Measurements from ENCODE around the gene P2RX6.
A peak's percentile ranks its signal among the peaks of the same experiment; 100 is the strongest.
"Not testable (repeated sequence)": the region's sequence is repeated elsewhere in the genome, so short reads cannot be mapped to it uniquely, and the experiment has no call there.

The P2RX6 gene

DNA sequence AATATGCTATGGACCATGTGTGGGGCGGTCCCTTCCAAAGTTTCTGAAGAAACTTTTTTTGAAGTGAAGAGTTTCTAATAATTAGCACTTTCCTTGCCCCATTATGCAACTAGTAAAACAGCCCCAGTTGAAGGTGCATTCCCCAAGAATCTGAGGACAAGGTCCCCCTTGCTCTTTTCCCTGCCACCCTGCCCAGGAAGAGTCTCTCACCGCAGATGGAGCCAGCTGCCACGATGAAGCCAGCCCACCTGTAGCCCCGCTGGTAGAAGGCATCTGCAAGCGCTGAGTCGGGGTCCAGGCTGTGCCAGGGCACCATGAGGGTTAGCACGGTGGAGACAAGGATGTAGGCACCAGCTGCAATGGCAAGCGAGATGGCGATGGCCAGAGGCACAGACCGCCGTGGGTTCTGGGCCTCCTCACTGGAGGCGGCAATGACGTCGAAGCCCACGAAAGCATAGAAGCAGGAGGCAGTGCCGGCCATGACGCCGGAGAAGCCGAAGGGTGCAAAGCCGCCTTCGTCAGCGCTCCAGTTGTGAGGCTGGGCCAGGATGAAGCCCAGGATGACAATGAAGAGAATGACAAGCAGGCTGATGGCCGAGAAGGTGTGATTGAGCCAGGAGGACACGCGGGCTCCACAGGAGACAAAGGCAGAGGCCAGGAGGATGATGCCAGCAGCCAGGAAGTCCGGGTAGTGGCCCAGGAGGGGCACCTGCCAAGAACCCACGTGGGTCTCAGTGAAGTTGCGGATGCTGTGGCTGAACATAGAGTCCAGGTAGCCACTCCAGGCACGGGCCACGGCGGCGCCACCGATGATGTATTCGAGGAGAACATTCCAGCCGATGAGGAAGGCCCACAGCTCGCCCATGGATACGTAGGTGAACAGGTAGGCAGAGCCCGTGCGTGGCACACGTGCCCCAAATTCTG lies 15.9 kb downstream of the P2RX6 start:
- DNase-seq (ENCODE audit: insufficient read length, low spot score) (no peak), FAIRE-seq (no peak)

DNA sequence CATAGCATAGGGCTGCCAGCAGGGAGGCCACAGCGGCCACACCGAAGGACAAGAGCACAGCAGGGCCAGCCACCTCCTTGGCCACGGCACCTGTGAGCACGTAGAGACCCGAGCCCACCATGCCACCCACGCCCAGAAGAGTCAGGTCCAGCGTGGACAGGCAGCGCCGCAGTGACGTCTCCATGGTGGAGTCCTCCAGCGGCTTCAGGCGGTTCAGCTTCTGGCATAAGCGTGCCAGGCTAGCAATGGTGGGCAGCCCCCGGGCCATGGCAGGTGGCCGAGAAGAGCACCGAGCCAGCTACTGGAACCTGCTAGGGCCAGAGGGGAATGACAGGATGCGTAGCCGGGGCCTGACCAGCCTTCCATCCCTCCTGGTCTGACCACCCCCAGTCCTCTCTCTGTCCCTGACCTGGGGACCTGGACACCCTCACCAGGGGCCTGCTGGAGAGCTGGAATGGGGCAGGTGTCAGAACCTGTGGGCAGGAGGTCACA lies 16.6 kb downstream of the P2RX6 start:
- FAIRE-seq (no peak), DNase-seq (ENCODE audit: insufficient read length, low spot score) (no peak)

DNA sequence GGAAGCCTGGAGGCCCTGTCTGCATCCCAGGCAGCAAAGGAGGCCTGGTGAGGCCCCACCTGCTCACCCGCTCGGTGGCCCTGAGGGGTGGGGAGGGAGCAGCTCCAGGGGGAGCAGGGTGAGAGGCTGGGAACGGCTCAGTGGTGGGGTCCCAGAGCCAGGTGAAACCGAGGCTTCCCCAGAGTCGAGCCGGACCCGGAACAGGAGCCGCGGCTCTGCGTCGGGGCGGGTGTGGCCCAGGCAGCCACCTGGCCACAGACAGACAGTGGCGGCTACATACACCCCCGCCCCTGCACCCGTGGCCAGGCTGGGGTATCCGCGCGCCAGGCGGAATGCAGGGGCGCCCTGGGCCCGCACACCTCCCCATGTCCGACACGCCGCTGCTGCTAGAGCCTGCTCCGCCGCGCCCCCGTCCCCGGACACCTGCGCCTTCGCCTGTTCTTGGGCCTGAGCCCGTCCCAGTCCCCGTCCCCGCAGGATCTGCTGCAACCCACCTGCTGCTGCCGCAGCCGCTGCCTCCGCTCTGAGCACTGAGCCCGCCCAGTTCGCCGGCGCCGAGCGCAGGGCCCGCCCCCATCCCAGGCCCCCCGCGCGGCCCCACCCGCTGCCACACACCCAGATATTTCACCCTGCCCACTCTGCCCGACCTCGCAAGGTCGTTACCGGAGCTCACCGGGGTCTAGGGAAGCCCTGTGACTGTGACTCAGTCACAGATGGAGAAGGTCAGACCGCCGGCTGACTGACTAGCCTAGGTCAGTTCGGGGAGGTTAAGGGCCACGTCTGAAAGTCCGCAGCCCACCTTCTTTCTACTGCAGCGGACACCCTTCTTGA lies 17.3 kb downstream of the P2RX6 start, which contains the start of gene SLC7A4:
SLC7A4 (minus strand) TSS at position 525 of the 831 bp plus-strand sequence. CDS start 749 bp downstream, outside the sequence.
- DNase-seq (ENCODE audit: insufficient read length, low spot score) (no peak), FAIRE-seq (no peak)

DNA sequence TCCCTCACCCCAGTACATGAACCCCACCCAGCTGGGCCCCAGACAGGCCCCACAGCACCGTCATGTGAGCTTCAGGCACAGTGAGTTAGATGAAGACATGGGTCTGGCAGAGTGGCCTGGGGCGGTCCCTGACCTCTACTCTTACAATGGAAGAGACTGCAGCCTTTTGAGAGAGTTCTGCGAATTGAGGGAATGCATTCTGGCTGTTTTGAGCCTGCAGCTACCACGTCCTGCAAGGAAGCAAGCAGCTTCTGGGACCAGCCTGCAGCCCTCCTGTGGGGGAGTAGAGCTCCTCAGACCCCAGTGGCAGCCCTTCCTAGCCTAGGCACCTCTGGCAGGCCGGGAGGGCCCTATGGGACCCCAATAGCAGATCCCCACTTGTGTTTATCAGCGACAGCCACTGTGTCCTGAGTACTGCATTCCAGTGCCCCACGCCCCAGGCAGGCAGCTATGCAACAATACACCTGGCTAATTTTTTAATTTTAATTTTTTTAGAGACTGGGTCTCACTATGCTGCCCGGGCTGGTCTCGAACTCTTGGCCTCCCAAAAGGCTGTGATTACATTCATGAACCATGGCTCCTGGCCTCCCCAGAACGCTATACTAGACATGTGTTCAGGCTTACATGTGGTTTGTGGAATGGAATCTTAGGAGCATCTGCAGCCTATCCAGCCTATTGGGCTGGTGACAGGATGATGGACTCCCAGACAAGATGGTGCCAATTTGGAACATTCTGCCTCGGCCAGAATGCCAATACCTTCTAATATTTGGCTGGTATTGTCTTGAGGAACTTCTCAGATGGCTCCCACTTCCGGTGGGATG lies 18.1 kb downstream of the P2RX6 start:
- DNase-seq (ENCODE audit: insufficient read length, low spot score) (no peak), FAIRE-seq (no peak)

DNA sequence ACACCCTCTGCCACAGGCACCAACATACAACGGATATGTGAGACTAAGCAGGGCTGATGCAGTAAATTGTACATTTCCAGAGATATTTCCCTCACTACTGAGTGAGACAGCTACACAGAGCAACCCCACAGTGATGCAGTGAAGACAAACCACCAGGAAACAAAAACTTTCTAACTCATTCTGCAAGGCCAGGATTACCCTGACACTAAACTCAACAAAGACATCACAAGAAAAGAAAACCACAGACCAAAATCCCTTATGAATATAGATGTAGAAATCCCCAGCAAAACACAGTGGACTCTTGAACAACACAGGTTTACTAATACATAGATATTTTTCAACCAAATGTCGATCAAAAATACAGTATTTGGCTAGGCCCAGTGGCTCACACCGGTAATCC lies 18.9 kb downstream of the P2RX6 start:
- DNase-seq (ENCODE audit: insufficient read length, low spot score) (no peak), FAIRE-seq (no peak)

DNA sequence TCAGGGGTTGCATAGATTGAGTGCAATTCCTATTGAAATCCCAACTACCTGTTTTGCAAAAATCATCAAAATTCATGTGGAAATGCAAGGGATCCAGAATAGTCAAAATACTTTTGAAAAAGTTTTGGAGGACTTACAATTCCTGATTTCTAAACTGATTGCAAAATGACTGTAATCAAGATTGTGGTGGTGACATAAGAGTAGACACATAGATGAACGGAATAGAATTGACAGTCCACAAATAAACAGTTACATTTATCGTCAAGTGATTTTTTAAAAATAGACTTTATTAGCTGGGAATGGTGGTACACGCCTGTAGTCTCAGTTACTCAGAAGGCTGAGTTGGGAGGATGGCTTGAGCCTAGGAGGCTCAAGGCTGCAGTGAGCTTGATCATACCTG lies 20.0 kb downstream of the P2RX6 start:
- no peak for DNase-seq (ENCODE audit: insufficient read length, low spot score)
- FAIRE-seq, result no peak

DNA sequence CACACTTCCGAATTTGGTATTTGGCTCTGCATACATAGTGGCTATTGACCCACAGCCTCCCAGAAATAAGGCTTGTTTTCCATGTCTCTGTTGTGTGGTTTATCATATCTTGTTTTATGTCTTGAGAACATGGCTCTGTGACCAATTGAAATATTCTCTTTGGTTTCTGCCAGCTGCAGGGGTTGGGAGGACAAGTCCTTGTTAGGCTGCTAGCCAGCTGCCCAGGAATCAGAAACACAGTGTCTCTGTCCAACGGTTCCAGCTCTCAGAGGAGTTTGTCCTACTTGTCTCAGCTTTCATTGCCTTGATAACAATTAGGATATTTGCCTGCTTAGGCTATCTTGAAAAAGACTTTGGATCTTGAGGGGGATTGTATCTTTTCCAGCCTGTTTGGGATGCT lies 23.4 kb downstream of the P2RX6 start:
- FAIRE-seq (no peak), DNase-seq (ENCODE audit: insufficient read length, low spot score) (no peak)

DNA sequence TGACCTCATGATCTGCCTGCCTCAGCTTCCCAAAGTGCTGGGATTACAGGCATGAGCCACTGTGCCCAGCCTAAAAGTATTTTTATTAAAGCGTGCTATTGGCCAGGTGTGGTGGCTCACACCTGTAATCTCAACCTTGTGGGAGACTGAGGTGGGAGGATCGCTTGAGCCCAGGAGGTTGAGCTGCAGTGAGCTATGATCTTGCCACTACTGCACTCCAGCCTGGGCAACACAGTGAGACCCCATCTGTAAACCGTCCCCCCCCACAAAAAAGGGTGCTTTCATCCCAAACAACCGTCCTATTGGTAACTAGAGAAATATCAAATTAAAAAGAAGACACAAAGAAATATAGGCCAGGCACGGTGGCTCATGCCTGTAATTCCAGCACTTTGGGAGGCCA lies 24.2 kb downstream of the P2RX6 start:
- DNase-seq (ENCODE audit: insufficient read length, low spot score); FAIRE-seq: not testable (repeated sequence)

DNA sequence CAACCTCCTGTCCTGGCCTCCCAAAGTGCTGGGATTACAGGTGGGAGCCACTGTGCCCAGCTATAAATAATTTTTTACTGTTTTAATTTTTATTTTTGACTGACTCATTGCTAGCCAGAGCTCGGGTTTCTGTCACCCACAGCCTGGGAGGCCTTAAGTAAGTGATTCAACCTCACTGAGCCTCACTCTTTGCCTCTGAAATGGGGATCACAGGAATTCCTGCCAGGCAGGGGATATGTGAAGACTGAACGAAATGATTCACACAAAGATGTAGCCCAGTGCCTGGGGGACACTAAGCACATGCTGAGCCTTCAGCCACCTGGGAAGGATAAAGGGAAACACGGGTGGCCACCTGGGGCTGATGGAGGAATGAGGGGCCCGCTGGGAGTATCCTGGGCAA lies 27.0 kb downstream of the P2RX6 start:
- DNase-seq (ENCODE audit: insufficient read length, low spot score) (no peak), FAIRE-seq (no peak)

DNA sequence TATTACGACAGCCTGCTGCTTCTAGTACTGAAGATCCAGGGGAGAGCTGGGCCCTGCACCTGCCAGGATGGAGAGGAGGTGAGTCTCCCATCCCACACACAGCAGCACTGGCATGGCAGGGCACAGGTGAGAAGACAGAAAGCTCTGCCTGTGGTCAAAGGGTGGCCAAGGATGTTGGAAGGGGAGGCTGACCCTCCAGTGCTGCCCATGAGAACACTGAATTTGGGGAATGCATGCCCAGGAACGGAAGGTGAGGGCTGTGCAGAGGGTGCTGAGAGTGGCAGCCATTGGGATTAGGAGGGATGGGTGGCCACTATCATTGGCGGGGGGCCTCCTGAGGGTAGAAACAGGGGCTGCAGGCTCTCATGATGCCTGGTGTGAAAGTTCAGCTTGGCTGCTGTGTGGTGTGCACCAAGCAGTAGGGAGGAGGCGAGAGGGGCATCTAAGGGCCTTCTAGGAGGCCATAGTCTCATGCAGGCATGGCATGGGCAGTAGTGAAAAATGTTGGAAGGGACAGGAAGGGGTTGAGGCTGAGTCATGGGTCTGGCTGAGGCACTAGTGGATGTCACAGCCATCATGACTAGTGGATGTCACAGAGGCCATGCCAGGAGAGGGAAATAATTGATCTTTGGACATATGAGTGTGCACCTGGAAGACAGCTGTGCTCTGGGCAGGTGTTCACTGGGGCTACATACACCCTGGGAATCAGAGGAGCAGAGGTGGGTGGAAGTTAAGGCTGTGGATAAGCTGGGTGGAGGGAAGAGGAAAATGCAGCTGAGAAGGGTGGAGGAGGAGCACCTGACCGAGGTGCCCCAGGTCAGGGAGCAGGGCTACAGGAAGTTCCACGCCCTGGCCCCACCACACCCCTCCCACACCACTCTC lies 28.3 kb downstream of the P2RX6 start:
- DNase-seq (ENCODE audit: insufficient read length, low spot score) (no peak), FAIRE-seq (no peak)

DNA sequence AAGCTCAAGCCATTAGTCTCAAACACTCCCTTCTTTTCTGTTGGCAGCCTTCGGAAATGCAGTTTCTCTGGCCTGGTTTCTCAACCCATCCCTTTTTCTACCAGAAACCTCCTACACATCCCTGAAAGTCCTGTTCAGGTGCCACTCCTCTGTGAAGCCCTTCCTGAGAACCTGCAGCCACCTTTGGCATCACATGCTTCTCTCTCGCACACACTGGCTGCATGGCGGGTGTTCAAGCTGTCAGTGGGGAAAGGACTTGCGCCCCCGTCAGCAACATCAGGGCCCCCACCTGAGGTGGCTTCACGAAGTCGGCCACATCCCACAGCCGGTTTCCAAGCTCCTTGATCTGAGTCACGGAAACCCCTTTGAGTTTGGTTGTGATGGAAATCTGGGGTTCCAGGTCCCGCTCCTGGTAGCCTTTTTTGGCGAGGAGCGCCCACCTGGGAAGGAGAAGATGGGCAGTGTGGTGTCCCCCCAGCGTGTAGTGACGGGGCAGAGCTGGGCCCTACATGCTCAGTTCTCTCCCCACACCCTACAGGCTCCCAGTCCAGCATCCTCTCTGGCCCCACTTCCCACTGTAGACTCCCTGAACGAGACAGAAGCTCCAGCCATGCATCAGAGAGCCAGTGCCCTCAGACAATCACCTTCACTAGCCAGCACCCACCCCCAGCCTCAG lies 29.0 kb downstream of the P2RX6 start:
- DNase-seq (ENCODE audit: insufficient read length, low spot score), result no peak
- no peak for FAIRE-seq

DNA sequence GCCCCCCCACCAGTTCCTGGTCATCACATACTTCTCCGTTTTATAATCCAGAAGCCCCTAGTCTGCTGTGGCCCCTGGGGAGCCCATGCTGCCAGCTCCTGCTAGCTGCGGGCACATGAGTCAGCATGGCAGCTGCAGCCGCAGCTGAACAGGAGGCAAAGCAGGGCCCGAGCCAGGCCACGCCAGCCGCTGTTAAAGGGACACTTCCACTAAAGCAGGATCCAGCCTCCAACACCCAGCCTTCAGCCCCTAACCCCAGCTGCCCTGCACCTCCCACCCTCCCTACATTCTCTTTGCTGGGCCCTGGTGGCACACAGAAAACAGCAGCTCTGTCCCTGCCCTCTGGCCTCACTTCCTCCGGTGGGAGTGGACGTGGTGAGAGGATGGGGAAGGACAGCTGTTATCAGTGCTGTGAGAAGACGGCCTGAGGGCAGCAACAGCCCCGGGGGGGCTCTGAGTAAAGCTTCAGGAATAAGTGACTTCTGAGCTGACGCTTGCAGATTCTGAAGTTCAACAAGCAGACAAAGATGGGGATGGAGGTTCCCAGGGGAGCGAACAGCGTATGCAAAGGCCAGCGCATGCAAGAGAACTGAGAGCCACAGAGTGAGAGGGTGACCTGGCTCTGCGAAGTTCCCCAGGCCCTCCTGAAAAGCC lies 30.1 kb downstream of the P2RX6 start:
- no peak for DNase-seq (ENCODE audit: insufficient read length, low spot score)
- FAIRE-seq, result no peak

DNA sequence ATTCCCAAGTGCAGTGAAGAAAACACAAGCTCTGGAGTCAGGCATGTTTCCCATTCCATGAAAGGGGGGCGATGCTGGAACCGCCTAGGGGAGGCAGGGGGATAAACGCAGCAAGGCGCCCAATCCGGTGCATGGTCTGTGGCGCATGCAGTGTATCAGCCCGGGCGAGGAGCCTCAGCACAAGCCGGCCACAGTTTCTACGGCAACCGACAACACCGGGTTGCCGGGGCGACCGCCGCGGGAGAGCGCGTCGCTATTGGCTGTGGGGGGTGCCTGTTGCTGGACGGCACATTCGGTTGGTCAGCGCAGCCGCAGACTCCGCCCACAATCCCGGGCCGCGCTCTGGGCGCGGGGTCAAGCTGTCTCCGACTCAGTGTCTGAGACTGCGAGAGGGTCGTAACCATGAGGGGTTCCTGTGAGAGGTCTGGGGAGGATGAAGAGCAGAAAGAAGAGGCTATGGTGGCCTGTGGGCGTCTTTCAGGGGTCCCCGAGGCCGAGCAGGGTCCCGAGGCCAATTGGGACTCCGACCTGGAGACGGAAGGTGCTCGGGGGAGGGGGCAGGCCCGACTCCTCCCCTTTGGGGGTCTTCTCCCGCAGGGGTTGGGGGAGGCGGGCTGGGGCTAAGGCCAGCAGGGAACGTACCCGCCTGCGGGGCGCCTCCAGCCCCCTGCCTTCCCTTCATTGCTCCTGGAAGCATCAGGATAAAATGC lies 30.8 kb downstream of the P2RX6 start, which contains the start of gene LRRC74B:
LRRC74B (plus strand) TSS at position 362 of the 710 bp plus-strand sequence; CDS start at position 403, 41 bp downstream.
- peak; percentile 91 for DNase-seq (ENCODE audit: insufficient read length, low spot score)
- FAIRE-seq, result peak; percentile 68

DNA sequence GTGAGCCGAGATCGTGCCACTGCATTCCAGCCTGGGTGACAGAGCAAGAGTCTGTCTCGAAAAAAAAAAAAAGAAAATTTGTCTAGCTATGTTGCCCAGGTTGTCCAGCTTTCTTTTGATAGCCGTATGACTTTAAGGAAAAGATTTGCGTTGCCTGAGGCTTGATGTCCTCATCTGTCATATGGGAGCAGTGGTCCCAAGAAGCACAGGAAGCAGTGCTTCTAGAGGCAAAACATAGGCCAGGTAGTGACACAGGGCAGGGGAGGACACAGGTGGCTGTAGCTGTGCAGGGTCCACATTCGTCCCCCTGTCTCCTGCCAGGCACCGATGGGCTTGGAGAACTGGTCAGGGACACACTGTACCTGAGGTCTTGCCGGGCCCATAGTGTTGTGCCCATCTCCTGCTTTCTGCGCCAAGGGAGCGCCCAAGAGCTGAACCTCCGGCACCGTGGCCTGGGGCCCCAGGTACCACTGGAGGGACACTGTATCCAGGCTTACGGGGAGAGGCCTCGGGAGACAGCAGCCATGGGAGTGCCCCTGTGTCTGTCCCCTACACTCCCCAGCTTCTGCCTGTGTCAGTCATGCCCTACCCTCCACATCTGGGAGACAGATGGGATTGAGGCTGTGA lies 32.2 kb downstream of the P2RX6 start:
- DNase-seq (ENCODE audit: insufficient read length, low spot score), result no peak
- no peak for FAIRE-seq

DNA sequence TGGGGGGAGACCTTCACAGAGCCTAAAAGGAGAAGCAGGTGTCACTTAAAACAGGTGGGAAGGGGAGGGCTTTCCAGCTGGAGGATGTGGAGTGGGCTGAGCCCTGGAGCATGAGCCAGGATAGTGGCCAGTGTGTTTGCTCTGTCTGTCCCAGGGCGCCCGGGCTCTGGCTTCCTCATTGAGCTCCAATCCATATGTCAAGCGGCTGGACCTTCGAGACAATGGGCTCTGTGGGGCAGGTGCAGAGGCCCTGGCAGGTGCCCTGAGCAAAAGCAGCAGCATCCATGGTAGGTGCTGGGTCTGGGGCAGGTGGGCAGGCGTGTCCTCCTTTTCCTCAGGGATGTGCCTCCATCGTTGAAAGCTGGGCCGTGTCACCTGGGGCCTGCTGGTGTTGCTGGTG lies 32.8 kb downstream of the P2RX6 start:
- no peak for FAIRE-seq

DNA sequence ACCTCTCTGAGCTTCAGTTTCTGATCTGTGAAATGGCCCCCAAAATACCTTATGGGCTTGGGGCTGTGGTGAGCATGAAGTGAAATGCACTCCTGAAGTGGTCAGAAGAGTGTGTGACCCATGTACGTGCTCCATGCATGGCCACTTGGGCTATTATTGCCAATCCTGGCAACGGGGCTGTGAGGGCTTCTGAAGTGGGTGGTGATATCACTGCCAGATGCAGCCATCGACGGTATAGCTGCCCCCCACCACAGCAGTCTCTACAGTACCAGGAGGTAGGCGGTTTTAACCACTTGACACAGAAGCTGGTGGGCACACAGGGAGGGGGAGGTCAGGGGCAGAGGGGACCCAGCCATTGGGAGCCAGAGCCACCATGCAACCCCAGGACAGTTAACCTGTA lies 33.5 kb downstream of the P2RX6 start:
- FAIRE-seq; DNase-seq (ENCODE audit: insufficient read length, low spot score): not testable (repeated sequence)

More for the DNA sequence above, 32.8 kb downstream of the P2RX6 start:
- DNase-seq (ENCODE audit: insufficient read length, low spot score), result no peak

DNA sequence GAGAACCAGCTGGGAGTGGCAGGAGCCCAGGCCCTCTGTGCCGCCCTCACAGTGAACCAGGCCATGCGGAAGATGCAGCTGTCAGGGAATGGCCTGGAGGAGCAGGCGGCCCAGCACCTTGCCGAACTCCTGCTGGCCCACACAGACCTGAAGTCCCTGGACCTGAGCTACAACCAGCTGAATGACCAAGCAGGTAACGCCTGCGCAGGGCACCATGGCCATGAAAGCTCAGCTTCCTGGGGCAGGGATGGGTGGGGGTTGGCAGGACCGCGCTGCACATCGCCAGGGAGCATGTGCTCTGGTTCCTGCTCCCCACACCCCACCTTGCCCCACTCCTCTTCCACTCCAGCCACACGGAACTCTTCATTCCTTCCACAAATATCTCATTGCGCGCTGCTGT lies 34.0 kb downstream of the P2RX6 start:
- not testable (repeated sequence) for FAIRE-seq; DNase-seq (ENCODE audit: insufficient read length, low spot score)

Measured in GM19239 (cell line).